Upper lobe of left lung (tissue), 6 donors: ENCODE results near the gene OR2L3. TPM values are rescaled to one million over a fixed set of nuclear protein-coding genes. Genes with fewer than 3 reads are reported as not detected.

Experiments
- ATAC-seq, 2 donors: fragments of 200-7000 bp; cut with Tn5 transposase; one replicate each; pipeline ENCODE4 v1.9.1; 2022; ENCODE audit warnings: mild to moderate bottlenecking in 2 of 2, moderate library complexity in 2 of 2; ENCODE audit not compliant: low FRiP score in 2 of 2
- DNase-seq, 2 donors: peaks; one replicate each; pipeline ENCODE4 v3.0.0-alpha.2; 2019 to 2020
- H3K27ac ChIP-seq, 4 donors: fragments of 200-600 bp; sonication (generic); one replicate each; pipeline ENCODE4 v1.5.1; 2016 to 2019
- H3K27me3 ChIP-seq, 4 donors: fragments of 200-600 bp; sonication (generic); one replicate each; pipeline ENCODE4 v1.5.1; 2017 to 2019
- H3K36me3 ChIP-seq, 4 donors: fragments of 200-600 bp; sonication (generic); one replicate each; pipeline ENCODE4 v1.5.1; 2016 to 2019
- H3K4me1 ChIP-seq, 4 donors: fragments of 200-600 bp; sonication (generic); one replicate each; pipeline ENCODE4 v1.5.1; 2018 to 2019
- H3K4me3 ChIP-seq, 4 donors: fragments of 200-600 bp; sonication (generic); one replicate each; pipeline ENCODE4 v1.5.1; 2017 to 2019; ENCODE audit warnings: mild to moderate bottlenecking in 2 of 4, moderate library complexity in 1 of 4
- H3K9me3 ChIP-seq, 4 donors: fragments of 200-600 bp; sonication (generic); one replicate each; pipeline ENCODE4 v1.5.1; 2018 to 2019
- CTCF ChIP-seq, 6 experiments: fragments of 450-650 bp in 4 of 6; fragments of 200-600 bp in 2 of 6; sonication (generic) in 2 of 6; IDR thresholded peaks; one replicate each; pipeline ENCODE4 v1.5.1; 2016 to 2019; ENCODE audit warnings: antibody characterized with exemption in 6 of 6
- EP300 ChIP-seq, 4 donors: sonication (generic); formaldehyde crosslinking; IDR thresholded peaks; one replicate each; pipeline ENCODE4 v1.5.1; 2017; ENCODE audit warnings: antibody characterized with exemption in 4 of 4, control low read depth in 2 of 4
- POLR2A ChIP-seq, 4 donors: fragments of 450-650 bp; IDR thresholded peaks; one replicate each; pipeline ENCODE4 v1.5.1; 2016 to 2017; ENCODE audit warnings: antibody characterized with exemption in 4 of 4, mild to moderate bottlenecking in 2 of 4
- POLR2AphosphoS5 ChIP-seq, 2 donors: sonication (generic); formaldehyde crosslinking; IDR thresholded peaks; one replicate each; pipeline ENCODE4 v1.5.1; 2017; ENCODE audit warnings: antibody characterized with exemption in 2 of 2
- WGBS, 2 donors: methylation state at CpG; one replicate each; pipeline ENCODE4 v1.1.5; 2017 to 2018; 5-methylcytosine and 5-hydroxymethylcytosine counted together
- small RNA-seq, 4 donors: library from RNA; depleted of rRNA; stranded (forward); fragments of <200 nt; gene quantifications; one replicate each; pipeline ENCODE3, GENCODE V24; 2016
- total RNA-seq, 6 donors: library from RNA; depleted of rRNA in 4 of 6; stranded (reverse); fragments of >200 nt in 4 of 6; gene quantifications; one replicate each; pipeline versions ENCODE4 v1.1.0 to v1.2.1, GENCODE V29; 2016 to 2021
- donor health status: DM: no; HTN: no; CAD: no; lungs with moderate emphysema.
- donor health status: DM: no; HTN: yes; CAD: no; lungs with severe emphysema.

OR2L3 gene
- total RNA-seq, 6 donors from 2014 or later, result not detected

GRCh38 chr1:248094884-248095283 lies 48.2 kb downstream of the OR2L3 start, which contains the start of gene OR2L13:
OR2L13 (plus strand) TSS chr1:248095184; CDS start chr1:248099376, 4,192 bp downstream.
- no peak for DNase-seq
- H3K4me1 ChIP-seq, result no peaks in the 10 kb centered on the region
- no peaks in the 10 kb centered on the region for H3K27me3 ChIP-seq
- WGBS, 2 donors, result 50 to 64% methylated on average over 1 of the region's 1 CpG
- no peaks in the 10 kb centered on the region for H3K9me3 ChIP-seq
- no peak within 1 kb of the TSS for H3K4me3 ChIP-seq
- H3K36me3 ChIP-seq, result no peaks in the 10 kb centered on the region
- TF ChIP-seq CTCF (IDR thresholded peaks at IDR 0.05) (no peak), EP300 (IDR thresholded peaks at IDR 0.05) (no peak), POLR2AphosphoS5 (IDR thresholded peaks at IDR 0.05) (no peak), POLR2A (IDR thresholded peaks at IDR 0.05) (no peak)
- H3K27ac ChIP-seq, result no peak within 1 kb of the TSS
- no peak for ATAC-seq

- WGBS, 2 donors, result 73 to 74% methylated on average over 1 of the region's 1 CpG
- ATAC-seq, result no peak
Observed at GRCh38 chr1:248098529-248098928, 51.9 kb downstream of the OR2L3 start.

GRCh38 chr1:248102847-248103246 lies 56.2 kb downstream of the OR2L3 start:
- Histone ChIP-seq H3K4me1 (no peaks in the 10 kb centered on the region), H3K27ac (no peak overlapping the region), H3K36me3 (no peaks in the 10 kb centered on the region), H3K9me3 (peaks cover 0 to 4% (median 2%) of the 10 kb centered on the region in 4 donors), H3K27me3 (no peaks in the 10 kb centered on the region), H3K4me3 (no peak overlapping the region)
- DNase-seq (no peak), ATAC-seq (no peak)
- TF ChIP-seq EP300 (IDR thresholded peaks at IDR 0.05) (no peak), POLR2A (IDR thresholded peaks at IDR 0.05) (no peak), CTCF (IDR thresholded peaks at IDR 0.05) (no peak), POLR2AphosphoS5 (IDR thresholded peaks at IDR 0.05) (no peak)

More at GRCh38 chr1:248098529-248098928, 51.9 kb downstream of the OR2L3 start:
- Histone ChIP-seq H3K4me1 (no peaks in the 10 kb centered on the region), H3K27ac (no peak overlapping the region), H3K27me3 (no peaks in the 10 kb centered on the region), H3K9me3 (no peaks in the 10 kb centered on the region), H3K4me3 (no peak overlapping the region), H3K36me3 (no peaks in the 10 kb centered on the region)
- no peak for DNase-seq
- TF ChIP-seq CTCF (IDR thresholded peaks at IDR 0.05) (no peak), EP300 (IDR thresholded peaks at IDR 0.05) (no peak), POLR2AphosphoS5 (IDR thresholded peaks at IDR 0.05) (no peak), POLR2A (IDR thresholded peaks at IDR 0.05) (no peak)

- H3K4me3 ChIP-seq, result no peak overlapping the region
- no peak for DNase-seq
- TF ChIP-seq POLR2A (IDR thresholded peaks at IDR 0.05) (no peak), CTCF (IDR thresholded peaks at IDR 0.05) (no peak)
- peaks cover 6 to 29% (median 17%) of the 10 kb centered on the region in 4 donors for H3K9me3 ChIP-seq
- 71 to 76% methylated on average over 5 of the region's 5 CpGs for WGBS, 2 donors
- no peak for ATAC-seq
- H3K27ac ChIP-seq, result no peak overlapping the region
- no peaks in the 10 kb centered on the region for H3K4me1 ChIP-seq
- H3K36me3 ChIP-seq, result no peaks in the 10 kb centered on the region
- H3K27me3 ChIP-seq, result no peaks in the 10 kb centered on the region
Observed at GRCh38 chr1:248111157-248111556, 64.5 kb downstream of the OR2L3 start.

Small RNA genes within 50 kb of the gene (small RNA-seq; reads per million reads assigned to genes)
- 0 reads per million in 4 donors for gene RF00019

Other genes with a start within 250 kb of the OR2L3 start
- gene OR14A16, start 222.7 kb upstream of the OR2L3 start, total RNA-seq, result not detected
- not detected for gene OR11L1, start 204.9 kb upstream of the OR2L3 start, total RNA-seq
- gene TRIM58, start 189.6 kb upstream of the OR2L3 start, total RNA-seq, result 10 to 100 TPM in 1 of 6 donors, 1 to 10 TPM in 5; 1.0 to 15.1 (median 4.6) TPM
- gene OR2W3, start 151.2 kb upstream of the OR2L3 start, total RNA-seq, result 1 to 10 TPM in 1 of 6 donors, under 1 TPM in 2, not detected in 3; 0.27 to 5.3 (median 0.31) TPM
- gene OR2T8, start 126.6 kb upstream of the OR2L3 start, total RNA-seq, result not detected
- gene OR2AJ1, start 121.9 kb upstream of the OR2L3 start, total RNA-seq, result under 1 TPM in 1 of 6 donors, not detected in 5; 0.49 TPM
- gene OR2L8, start 98.0 kb upstream of the OR2L3 start, total RNA-seq, result not detected
- not detected for gene OR2AK2, start 81.6 kb upstream of the OR2L3 start, total RNA-seq
- not detected for gene OR2L5, start 33.2 kb upstream of the OR2L3 start, total RNA-seq
- under 1 TPM in 3 of 6 donors, not detected in 3; under 0.01 to 0.20 (median 0.13) TPM for gene OR2L2, start 16.8 kb upstream of the OR2L3 start, total RNA-seq
- not detected for gene OR2L13, start 48.3 kb downstream of the OR2L3 start, total RNA-seq
- gene OR2M5, start 98.3 kb downstream of the OR2L3 start, total RNA-seq, result not detected
- gene OR2M2, start 128.0 kb downstream of the OR2L3 start, total RNA-seq, result not detected
- gene OR2M3, start 150.4 kb downstream of the OR2L3 start, total RNA-seq, result not detected
- not detected for gene OR2M4, start 184.6 kb downstream of the OR2L3 start, total RNA-seq
- gene OR2T33, start 231.1 kb downstream of the OR2L3 start, total RNA-seq, result 1 to 10 TPM in 1 of 6 donors, not detected in 5; 3.3 TPM